Stimulated activated CD8-positive, alpha-beta memory T cell treated with anti-CD3 and anti-CD28 coated beads, Interleukin-12 subunit alpha, Interleukin-12 subunit beta, amount 100 ng/mL, for 1 hour (primary cell): Measurements from ENCODE around the gene CD244.
"Not testable (repeated sequence)": the region's sequence is repeated elsewhere in the genome, so short reads cannot be mapped to it uniquely, and the experiment has no call there.

Experiments
- DNase-seq: peaks from one replicate; pipeline ENCODE4 v3.0.0-alpha.2; 2020; ENCODE audit warnings: low read depth

CD244 gene

GRCh38 chr1:160862203-160863060, at the start of gene CD244:
Gene CD244 (minus strand): TSS chr1:160862887. CDS start chr1:160862677, 210 bp downstream.
- peak; percentile 30 for DNase-seq

- no peak for DNase-seq
Measured at GRCh38 chr1:160911925-160912324, 49.2 kb upstream of the CD244 start.

GRCh38 chr1:160911441-160911840, 48.8 kb upstream of the CD244 start:
- DNase-seq = no peak

GRCh38 chr1:160910170-160910750, 47.6 kb upstream of the CD244 start:
- no peak for DNase-seq

GRCh38 chr1:160907976-160908375, 45.3 kb upstream of the CD244 start:
- no peak for DNase-seq

GRCh38 chr1:160905617-160905989, 42.9 kb upstream of the CD244 start:
- no peak for DNase-seq

GRCh38 chr1:160904783-160905616, 42.3 kb upstream of the CD244 start:
- no peak for DNase-seq

GRCh38 chr1:160902251-160902650, 39.6 kb upstream of the CD244 start:
- DNase-seq = not testable (repeated sequence)

GRCh38 chr1:160901768-160902167, 39.1 kb upstream of the CD244 start:
- no peak for DNase-seq

- not testable (repeated sequence) for DNase-seq
Measured at GRCh38 chr1:160900683-160901082, 38.0 kb upstream of the CD244 start.

- DNase-seq = not testable (repeated sequence)
Measured at GRCh38 chr1:160894368-160895135, 31.9 kb upstream of the CD244 start.

GRCh38 chr1:160891474-160891873, 28.8 kb upstream of the CD244 start:
- no peak for DNase-seq

GRCh38 chr1:160888926-160889325, 26.2 kb upstream of the CD244 start:
- no peak for DNase-seq

GRCh38 chr1:160887071-160887470, 24.4 kb upstream of the CD244 start:
- no peak for DNase-seq

GRCh38 chr1:160885042-160885441, 22.4 kb upstream of the CD244 start, which contains the start of gene ITLN1:
Gene ITLN1 (minus strand): TSS chr1:160885180. CDS start chr1:160884877, 303 bp downstream.
- no peak for DNase-seq

- no peak for DNase-seq
Measured at GRCh38 chr1:160884579-160884978, 21.9 kb upstream of the CD244 start.

GRCh38 chr1:160883581-160884513, 21.2 kb upstream of the CD244 start:
- no peak for DNase-seq

- no peak for DNase-seq
Measured at GRCh38 chr1:160882582-160882981, 19.9 kb upstream of the CD244 start.

- not testable (repeated sequence) for DNase-seq
Measured at GRCh38 chr1:160881264-160881663, 18.6 kb upstream of the CD244 start.

GRCh38 chr1:160880216-160880615, 17.5 kb upstream of the CD244 start:
- no peak for DNase-seq

- DNase-seq = no peak
Measured at GRCh38 chr1:160879056-160879455, 16.4 kb upstream of the CD244 start.
